Astrocyte (in vitro differentiated cells and primary cell): ENCODE data around the gene TCN1.
"Not testable (repeated sequence)": the region's sequence is repeated elsewhere in the genome, so short reads cannot be mapped to it uniquely, and the experiment has no call there.

Experiments used
- CTCF ChIP-seq: IDR thresholded peaks from 2 replicates; pipeline ENCODE4 v1.5.1; 2011; ENCODE audit warnings: low read depth, mild to moderate bottlenecking, inconsistent platforms, low read length, moderate library complexity; ENCODE audit not compliant: insufficient read depth
- EZH2 ChIP-seq: IDR thresholded peaks from 2 replicates; pipeline ENCODE4 v1.6.1; 2012; ENCODE audit warnings: mild to moderate bottlenecking, low read length, inconsistent platforms; ENCODE audit not compliant: insufficient read depth

GRCh38 chr11:59903569-59903968 is 37.3 kb upstream of the TCN1 start:
- not testable (repeated sequence) for TF ChIP-seq CTCF, EZH2
